HCT116 (cell line): ENCODE measurements around the gene SFTPB.

Experiments
- EZH2 ChIP-seq: fragments of 200-600 bp; sonication (generic); IDR thresholded peaks from 2 replicates; pipeline ENCODE4 v1.6.1; 2017; ENCODE audit warnings: antibody characterized with exemption, mixed run types
- POLR2A ChIP-seq: IDR thresholded peaks from 2 replicates; pipeline ENCODE4 v1.7.0; 2011; ENCODE audit warnings: borderline replicate concordance; ENCODE audit not compliant: insufficient read depth, insufficient read length; ENCODE audit errors: extremely low read depth
- TCF7L2 ChIP-seq: IDR thresholded peaks from 2 replicates; pipeline ENCODE4 v1.7.0; 2011; ENCODE audit warnings: borderline replicate concordance, inconsistent platforms; ENCODE audit not compliant: insufficient read depth, insufficient read length; ENCODE audit errors: extremely low read depth
- TF ChIP-seq, protein P1 (sequence below): IDR thresholded peaks from 2 replicates; pipeline ENCODE4 v1.6.1; 2012; ENCODE audit warnings: low read depth
- TF ChIP-seq, protein P2 (sequence below), 3 experiments: fragments of 200-600 bp in 1 of 3; sonication (generic) in 1 of 3; IDR thresholded peaks in 2 of 3; conservative IDR thresholded peaks in 1 of 3; 2 replicates each; pipeline ENCODE4 v1.5.1; 2012 to 2017; ENCODE audit warnings: low read depth in 2 of 3, low read length in 2 of 3, antibody characterized with exemption in 1 of 3, borderline replicate concordance in 1 of 3, control low read depth in 1 of 3, mild to moderate bottlenecking in 1 of 3, mixed read lengths in 1 of 3, mixed run types in 1 of 3, moderate library complexity in 1 of 3; ENCODE audit not compliant: insufficient read depth in 1 of 3
- TF ChIP-seq, protein P3 (sequence below): IDR thresholded peaks from 2 replicates; pipeline ENCODE4 v1.6.1; 2012

DNA sequence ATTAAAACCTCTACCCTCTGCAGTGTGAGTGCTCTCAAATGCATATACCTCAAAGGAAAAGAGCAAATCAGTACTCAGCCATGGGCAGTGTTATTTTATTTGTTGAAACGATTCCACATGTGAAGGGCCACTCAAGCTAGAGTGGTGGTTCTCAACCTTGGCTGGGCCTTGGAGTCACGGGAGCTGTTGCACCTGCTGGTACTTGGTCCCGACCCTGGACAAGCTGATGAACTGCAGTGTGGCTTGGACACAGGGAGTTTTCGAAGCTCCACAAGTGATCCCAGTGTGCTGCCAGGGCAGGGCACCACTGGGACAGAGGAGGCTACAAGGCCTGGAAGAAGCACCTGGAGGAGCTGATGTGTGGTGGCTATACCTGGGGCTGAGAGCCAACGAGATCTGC lies 45.8 kb upstream of the SFTPB start:
- TF ChIP-seq EZH2 (no peak), POLR2A (no peak), TCF7L2 (no peak)
- TF ChIP-seq, protein P1, sequence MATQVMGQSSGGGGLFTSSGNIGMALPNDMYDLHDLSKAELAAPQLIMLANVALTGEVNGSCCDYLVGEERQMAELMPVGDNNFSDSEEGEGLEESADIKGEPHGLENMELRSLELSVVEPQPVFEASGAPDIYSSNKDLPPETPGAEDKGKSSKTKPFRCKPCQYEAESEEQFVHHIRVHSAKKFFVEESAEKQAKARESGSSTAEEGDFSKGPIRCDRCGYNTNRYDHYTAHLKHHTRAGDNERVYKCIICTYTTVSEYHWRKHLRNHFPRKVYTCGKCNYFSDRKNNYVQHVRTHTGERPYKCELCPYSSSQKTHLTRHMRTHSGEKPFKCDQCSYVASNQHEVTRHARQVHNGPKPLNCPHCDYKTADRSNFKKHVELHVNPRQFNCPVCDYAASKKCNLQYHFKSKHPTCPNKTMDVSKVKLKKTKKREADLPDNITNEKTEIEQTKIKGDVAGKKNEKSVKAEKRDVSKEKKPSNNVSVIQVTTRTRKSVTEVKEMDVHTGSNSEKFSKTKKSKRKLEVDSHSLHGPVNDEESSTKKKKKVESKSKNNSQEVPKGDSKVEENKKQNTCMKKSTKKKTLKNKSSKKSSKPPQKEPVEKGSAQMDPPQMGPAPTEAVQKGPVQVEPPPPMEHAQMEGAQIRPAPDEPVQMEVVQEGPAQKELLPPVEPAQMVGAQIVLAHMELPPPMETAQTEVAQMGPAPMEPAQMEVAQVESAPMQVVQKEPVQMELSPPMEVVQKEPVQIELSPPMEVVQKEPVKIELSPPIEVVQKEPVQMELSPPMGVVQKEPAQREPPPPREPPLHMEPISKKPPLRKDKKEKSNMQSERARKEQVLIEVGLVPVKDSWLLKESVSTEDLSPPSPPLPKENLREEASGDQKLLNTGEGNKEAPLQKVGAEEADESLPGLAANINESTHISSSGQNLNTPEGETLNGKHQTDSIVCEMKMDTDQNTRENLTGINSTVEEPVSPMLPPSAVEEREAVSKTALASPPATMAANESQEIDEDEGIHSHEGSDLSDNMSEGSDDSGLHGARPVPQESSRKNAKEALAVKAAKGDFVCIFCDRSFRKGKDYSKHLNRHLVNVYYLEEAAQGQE: no peak
- TF ChIP-seq, protein P2, sequence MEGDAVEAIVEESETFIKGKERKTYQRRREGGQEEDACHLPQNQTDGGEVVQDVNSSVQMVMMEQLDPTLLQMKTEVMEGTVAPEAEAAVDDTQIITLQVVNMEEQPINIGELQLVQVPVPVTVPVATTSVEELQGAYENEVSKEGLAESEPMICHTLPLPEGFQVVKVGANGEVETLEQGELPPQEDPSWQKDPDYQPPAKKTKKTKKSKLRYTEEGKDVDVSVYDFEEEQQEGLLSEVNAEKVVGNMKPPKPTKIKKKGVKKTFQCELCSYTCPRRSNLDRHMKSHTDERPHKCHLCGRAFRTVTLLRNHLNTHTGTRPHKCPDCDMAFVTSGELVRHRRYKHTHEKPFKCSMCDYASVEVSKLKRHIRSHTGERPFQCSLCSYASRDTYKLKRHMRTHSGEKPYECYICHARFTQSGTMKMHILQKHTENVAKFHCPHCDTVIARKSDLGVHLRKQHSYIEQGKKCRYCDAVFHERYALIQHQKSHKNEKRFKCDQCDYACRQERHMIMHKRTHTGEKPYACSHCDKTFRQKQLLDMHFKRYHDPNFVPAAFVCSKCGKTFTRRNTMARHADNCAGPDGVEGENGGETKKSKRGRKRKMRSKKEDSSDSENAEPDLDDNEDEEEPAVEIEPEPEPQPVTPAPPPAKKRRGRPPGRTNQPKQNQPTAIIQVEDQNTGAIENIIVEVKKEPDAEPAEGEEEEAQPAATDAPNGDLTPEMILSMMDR (IDR thresholded peaks at IDR 0.05 in 2 of 3, conservative IDR thresholded peaks at IDR 0.05 in 1 of 3; ENCODE audit: borderline replicate concordance in 1 of 3, insufficient read depth in 1 of 3, low read depth in 2 of 3, low read length in 2 of 3): no peak
- TF ChIP-seq, protein P3, sequence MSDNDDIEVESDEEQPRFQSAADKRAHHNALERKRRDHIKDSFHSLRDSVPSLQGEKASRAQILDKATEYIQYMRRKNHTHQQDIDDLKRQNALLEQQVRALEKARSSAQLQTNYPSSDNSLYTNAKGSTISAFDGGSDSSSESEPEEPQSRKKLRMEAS: no peak
